GM12874 (cell line): Measurements from ENCODE around the gene MFAP4.

Experiments
- CTCF ChIP-seq: IDR thresholded peaks from 2 replicates; pipeline ENCODE4 v1.5.1; 2011; ENCODE audit warnings: low read depth, mild to moderate bottlenecking, control low read depth, low read length, moderate library complexity; ENCODE audit not compliant: insufficient read depth

Gene MFAP4

GRCh38 chr17:19378416-19379360, 8.3 kb downstream of the MFAP4 start, which contains the start of gene MAPK7:
Gene MAPK7 (plus strand): TSS chr17:19378498. CDS start chr17:19378901, 403 bp downstream.
- no peak for TF ChIP-seq CTCF

- no peak for TF ChIP-seq CTCF
Measured at GRCh38 chr17:19377602-19378415, 9.2 kb downstream of the MFAP4 start.

GRCh38 chr17:19376811-19377210, 10.2 kb downstream of the MFAP4 start:
- no peak for TF ChIP-seq CTCF

- TF ChIP-seq CTCF = no peak
Measured at GRCh38 chr17:19375732-19376131, 11.3 kb downstream of the MFAP4 start.

- no peak for TF ChIP-seq CTCF
Measured at GRCh38 chr17:19374136-19374535, 12.9 kb downstream of the MFAP4 start.

- no peak for TF ChIP-seq CTCF
Measured at GRCh38 chr17:19372866-19373504, 14.0 kb downstream of the MFAP4 start.

- no peak for TF ChIP-seq CTCF
Measured at GRCh38 chr17:19372439-19372838, 14.6 kb downstream of the MFAP4 start.
